Psoas muscle (tissue), 8 donors: ENCODE data around the gene KLHL17. TPM values are rescaled to one million over a fixed set of nuclear protein-coding genes. Genes with fewer than 3 reads are reported as not detected.

Source experiments
- ATAC-seq, 4 donors: fragments of 200-7000 bp; cut with Tn5 transposase; one replicate each; pipeline ENCODE4 v1.9.1; 2020; ENCODE audit warnings: moderate library complexity in 3 of 4, mild to moderate bottlenecking in 2 of 4
- DNase-seq, 2 donors: peaks; one replicate each; pipeline ENCODE4 v3.0.0-alpha.2; 2020
- H3K27ac ChIP-seq: fragments of 200-600 bp; one replicate; pipeline ENCODE4 v1.8.0; 2022
- H3K27me3 ChIP-seq, 3 donors: fragments of 200-600 bp in 1 of 3; one replicate each; pipeline versions ENCODE4 v1.6.1 to v1.8.0; 2013 to 2022; ENCODE audit warnings: low read length in 2 of 3, mild to moderate bottlenecking in 2 of 3, moderate library complexity in 1 of 3; ENCODE audit not compliant: insufficient read depth in 3 of 3
- H3K36me3 ChIP-seq, 2 donors: fragments of 200-600 bp in 1 of 2; one replicate each; pipeline versions ENCODE4 v1.6.1 to v1.8.0; 2013 to 2022; ENCODE audit warnings: low read depth in 1 of 2, mild to moderate bottlenecking in 1 of 2, moderate library complexity in 1 of 2; ENCODE audit not compliant: insufficient read depth in 1 of 2
- H3K4me1 ChIP-seq: fragments of 200-600 bp; one replicate; pipeline ENCODE4 v1.8.0; 2022
- H3K4me3 ChIP-seq: fragments of 200-600 bp; one replicate; pipeline ENCODE4 v1.8.0; 2022; ENCODE audit warnings: mild to moderate bottlenecking
- H3K9me3 ChIP-seq: fragments of 200-600 bp; one replicate; pipeline ENCODE4 v1.8.0; 2022
- WGBS, 3 donors: extraction: QIAGEN DNeasy Blood & Tissue Kit; methylation state at CpG; one replicate each; pipeline versions ENCODE4 v1.1.6 to v1.1.7; 2013; 5-methylcytosine and 5-hydroxymethylcytosine counted together
- intact Hi-C, 2 donors: fragments of 100-400 bp; cut with DNase I; formaldehyde crosslinking; loops; one replicate each; pipeline versions ENCODE4 v1.11.0 to v1.14.2; 2022
- polyA plus RNA-seq, 3 donors: library from polyadenylated mRNA; stranded (reverse); fragments of 200-250 nt; gene quantifications; one replicate each; pipeline ENCODE4 v1.2.3, GENCODE V29; 2013
- total RNA-seq, 4 donors: library from RNA; stranded (reverse); fragmentation: NEBNext Ultra II Directional in 2 of 4; extraction: Animal tissue kit (Norgen Biotek cat#: 25700) in 2 of 4; gene quantifications; one replicate each; pipeline versions ENCODE4 v1.2.1 to v1.2.4, GENCODE V29; 2021 to 2023
- TF ChIP-seq, protein P1 (sequence below): fragments of 200-600 bp; IDR thresholded peaks from one replicate; pipeline ENCODE4 v1.8.0; 2022; ENCODE audit warnings: antibody characterized with exemption
- donor health status: healthy with polysubstance abuse.
- donor health status: DM: no; HTN: no; CAD: no; lungs with moderate emphysema.
- donor health status: Bipolar disorder and iron deficiency.
- donor health status: healthy.
- donor health status: DM: yes; HTN: yes; CAD: no.
- donor health status: DM: no; HTN: no; CAD: no.
- donor health status: DM: no; HTN: no; CAD: no.
- donor health status: DM: yes; HTN: yes; CAD: no.

KLHL17 gene
- total and polyA plus RNA-seq, 7 donors, result 2.1 to 5.5 (median 3.4) TPM

DNA sequence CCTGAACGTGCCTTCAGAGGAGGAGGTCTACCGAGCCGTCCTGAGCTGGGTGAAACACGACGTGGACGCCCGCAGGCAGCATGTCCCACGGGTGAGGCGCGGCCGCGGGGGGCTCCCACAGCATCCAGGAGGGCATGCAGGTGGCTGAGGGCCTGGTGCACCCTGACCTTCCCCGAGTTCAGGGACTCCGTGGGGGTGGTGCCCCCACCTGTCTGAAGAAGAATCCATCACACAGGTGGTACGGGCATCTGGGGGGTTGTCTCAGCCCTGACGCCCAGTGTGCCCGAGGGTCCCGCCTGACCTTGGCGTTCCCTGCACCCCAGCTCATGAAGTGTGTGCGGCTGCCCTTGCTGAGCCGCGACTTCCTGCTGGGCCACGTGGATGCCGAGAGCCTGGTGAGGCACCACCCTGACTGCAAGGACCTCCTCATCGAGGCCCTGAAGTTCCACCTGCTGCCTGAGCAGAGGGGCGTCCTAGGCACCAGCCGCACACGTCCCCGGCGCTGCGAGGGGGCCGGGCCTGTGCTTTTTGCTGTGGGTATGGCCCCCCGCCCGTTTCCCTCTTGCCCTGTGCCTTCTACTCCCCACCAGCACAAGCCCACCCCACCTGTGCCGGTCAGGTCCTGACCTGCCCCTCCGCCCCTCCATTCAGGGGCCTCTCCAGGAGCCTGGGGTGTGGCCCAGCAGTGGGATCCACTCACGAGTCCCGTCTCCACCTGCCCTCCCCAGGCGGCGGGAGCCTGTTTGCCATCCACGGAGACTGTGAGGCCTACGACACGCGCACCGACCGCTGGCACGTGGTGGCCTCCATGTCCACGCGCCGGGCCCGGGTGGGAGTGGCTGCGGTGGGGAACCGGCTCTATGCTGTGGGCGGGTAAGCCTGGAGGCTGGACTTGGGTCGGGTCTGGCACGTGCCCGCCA is 2.3 kb downstream of the KLHL17 start:
- TF ChIP-seq, protein P1, sequence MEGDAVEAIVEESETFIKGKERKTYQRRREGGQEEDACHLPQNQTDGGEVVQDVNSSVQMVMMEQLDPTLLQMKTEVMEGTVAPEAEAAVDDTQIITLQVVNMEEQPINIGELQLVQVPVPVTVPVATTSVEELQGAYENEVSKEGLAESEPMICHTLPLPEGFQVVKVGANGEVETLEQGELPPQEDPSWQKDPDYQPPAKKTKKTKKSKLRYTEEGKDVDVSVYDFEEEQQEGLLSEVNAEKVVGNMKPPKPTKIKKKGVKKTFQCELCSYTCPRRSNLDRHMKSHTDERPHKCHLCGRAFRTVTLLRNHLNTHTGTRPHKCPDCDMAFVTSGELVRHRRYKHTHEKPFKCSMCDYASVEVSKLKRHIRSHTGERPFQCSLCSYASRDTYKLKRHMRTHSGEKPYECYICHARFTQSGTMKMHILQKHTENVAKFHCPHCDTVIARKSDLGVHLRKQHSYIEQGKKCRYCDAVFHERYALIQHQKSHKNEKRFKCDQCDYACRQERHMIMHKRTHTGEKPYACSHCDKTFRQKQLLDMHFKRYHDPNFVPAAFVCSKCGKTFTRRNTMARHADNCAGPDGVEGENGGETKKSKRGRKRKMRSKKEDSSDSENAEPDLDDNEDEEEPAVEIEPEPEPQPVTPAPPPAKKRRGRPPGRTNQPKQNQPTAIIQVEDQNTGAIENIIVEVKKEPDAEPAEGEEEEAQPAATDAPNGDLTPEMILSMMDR, result no peak
- H3K4me3 ChIP-seq, result no peak overlapping the region
- DNase-seq, result no peak
- peaks cover 0 to 12% of the 10 kb centered on the region in 2 donors for H3K36me3 ChIP-seq
- intact Hi-C loops, result no loop called here
- H3K27me3 ChIP-seq, result peaks cover 0 to 16% (median 3%) of the 10 kb centered on the region in 3 donors
- H3K27ac ChIP-seq, result no peak overlapping the region
- H3K9me3 ChIP-seq, result no peaks in the 10 kb centered on the region
- WGBS, 3 donors, result 93 to 95% (median 94%) methylated on average over 55 to 57 of the region's 57 CpGs
- ATAC-seq, result no peak
- H3K4me1 ChIP-seq, result peaks cover 28% of the 10 kb centered on the region

DNA sequence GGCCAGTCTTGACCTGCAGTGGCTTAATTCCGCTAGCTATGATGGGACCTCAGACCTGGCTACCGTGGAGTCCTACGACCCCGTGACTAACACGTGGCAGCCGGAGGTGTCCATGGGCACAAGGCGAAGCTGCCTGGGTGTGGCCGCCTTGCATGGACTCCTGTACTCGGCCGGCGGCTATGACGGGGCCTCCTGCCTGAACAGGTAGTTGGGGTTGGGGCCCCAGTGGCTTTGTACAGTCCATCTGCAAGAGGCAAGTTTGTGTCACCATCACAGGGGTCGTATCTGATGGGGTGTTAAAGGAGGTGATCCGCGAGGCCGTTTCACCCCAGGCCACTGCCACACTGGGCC is 2.9 kb downstream of the KLHL17 start:
- Histone ChIP-seq H3K27ac (no peak overlapping the region), H3K36me3 (peaks cover 0 to 12% of the 10 kb centered on the region in 2 donors), H3K4me3 (no peak overlapping the region), H3K4me1 (peaks cover 23% of the 10 kb centered on the region), H3K27me3 (peaks cover 0 to 22% (median 3%) of the 10 kb centered on the region in 3 donors), H3K9me3 (no peaks in the 10 kb centered on the region)
- no peak for ATAC-seq
- no peak for DNase-seq
- WGBS, 3 donors, result 87 to 91% (median 90%) methylated on average over 16 of the region's 16 CpGs
- TF ChIP-seq, protein P1, result no peak
- intact Hi-C loops, result no loop called here

DNA sequence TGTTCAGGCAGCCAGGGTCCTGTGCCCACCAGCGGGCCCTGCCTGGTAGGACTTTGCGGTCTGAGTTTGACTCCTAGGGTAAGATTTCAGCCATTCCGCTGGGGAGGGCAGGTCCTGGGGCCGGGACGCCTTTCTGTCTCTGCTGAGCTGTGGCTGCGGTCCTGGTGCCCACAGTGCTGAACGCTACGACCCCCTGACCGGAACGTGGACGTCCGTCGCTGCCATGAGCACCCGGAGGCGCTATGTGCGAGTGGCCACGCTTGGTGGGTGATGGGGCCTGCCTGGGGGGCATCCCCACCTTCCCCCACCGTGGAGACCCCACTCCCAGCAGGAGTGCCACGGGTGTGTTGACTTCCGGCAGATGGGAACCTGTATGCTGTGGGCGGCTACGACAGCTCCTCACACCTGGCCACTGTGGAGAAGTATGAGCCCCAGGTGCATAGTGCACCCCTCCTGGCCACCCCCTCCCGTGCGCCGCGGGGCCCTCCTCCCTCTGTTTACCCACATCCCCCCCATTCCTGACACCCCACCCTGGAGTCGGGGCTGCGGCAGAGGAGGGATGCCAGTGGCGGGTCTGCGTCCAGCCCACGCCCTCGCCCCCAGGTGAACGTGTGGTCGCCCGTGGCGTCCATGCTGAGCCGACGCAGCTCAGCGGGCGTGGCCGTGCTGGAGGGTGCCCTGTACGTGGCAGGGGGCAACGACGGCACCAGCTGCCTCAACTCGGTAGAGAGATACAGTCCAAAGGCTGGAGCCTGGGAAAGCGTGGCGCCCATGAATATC is 3.6 kb downstream of the KLHL17 start:
- Histone ChIP-seq H3K9me3 (no peaks in the 10 kb centered on the region), H3K27ac (no peak overlapping the region), H3K4me1 (peaks cover 21% of the 10 kb centered on the region), H3K4me3 (no peak overlapping the region), H3K36me3 (peaks cover 0 to 12% of the 10 kb centered on the region in 2 donors), H3K27me3 (peaks cover 0 to 27% (median 5%) of the 10 kb centered on the region in 3 donors)
- WGBS, 3 donors, result 89 to 93% (median 91%) methylated on average over 38 to 47 of the region's 47 CpGs
- ATAC-seq, result no peak
- intact Hi-C loops, result no loop called here
- no peak for DNase-seq
- TF ChIP-seq, protein P1, result no peak

DNA sequence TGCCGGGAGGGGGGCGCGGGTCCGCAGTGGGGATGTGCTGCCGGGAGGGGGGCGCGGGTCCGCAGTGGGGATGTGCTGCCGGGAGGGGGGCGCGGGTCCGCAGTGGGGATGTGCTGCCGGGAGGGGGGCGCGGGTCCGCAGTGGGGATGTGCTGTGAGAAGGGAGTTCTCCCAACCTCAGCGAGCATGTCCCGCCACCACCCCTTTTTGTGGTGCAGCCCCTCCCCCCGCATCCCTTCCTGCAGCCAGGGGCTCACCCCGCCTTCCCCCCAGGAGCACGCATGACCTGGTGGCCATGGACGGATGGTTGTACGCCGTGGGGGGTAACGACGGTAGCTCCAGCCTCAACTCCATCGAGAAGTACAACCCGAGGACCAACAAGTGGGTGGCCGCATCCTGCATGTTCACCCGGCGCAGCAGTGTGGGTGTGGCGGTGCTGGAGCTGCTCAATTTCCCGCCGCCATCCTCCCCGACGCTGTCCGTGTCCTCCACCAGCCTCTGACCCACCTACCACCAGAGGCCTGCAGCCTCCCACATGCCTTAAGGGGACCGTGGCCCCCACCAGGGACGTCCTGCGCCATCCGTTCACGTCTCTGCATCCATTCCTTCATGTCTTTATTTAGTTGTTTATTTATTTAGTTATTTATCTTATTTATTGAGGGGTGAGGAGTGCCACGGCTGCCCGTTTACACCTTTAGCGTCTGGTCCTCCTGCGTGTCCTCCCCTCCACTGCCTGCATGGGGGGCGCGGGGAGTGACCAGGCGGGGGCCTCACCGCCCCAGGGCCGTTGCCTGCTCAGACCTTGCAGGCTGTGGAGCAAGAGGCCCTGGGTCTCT is 4.5 kb downstream of the KLHL17 start:
- 90 to 92% (median 91%) methylated on average over 27 to 39 of the region's 51 CpGs for WGBS, 3 donors
- Histone ChIP-seq H3K4me1 (peaks cover 21% of the 10 kb centered on the region), H3K4me3 (no peak overlapping the region), H3K27ac (no peak overlapping the region), H3K9me3 (no peaks in the 10 kb centered on the region), H3K27me3 (peaks cover 0 to 27% (median 5%) of the 10 kb centered on the region in 3 donors), H3K36me3 (peaks cover 0 to 12% of the 10 kb centered on the region in 2 donors)
- ATAC-seq (no peak), DNase-seq (peak in 1 of 2 donors; percentile 53)
- TF ChIP-seq, protein P1, result no peak
- intact Hi-C loops, result no loop called here
